Left cardiac atrium (tissue), 4 donors: ENCODE results near the gene PTPRN2. TPM values are rescaled to one million over a fixed set of nuclear protein-coding genes. Genes with fewer than 3 reads are reported as not detected.

Source experiments
- ATAC-seq, 2 donors: fragments of 200-7000 bp; cut with Tn5 transposase; one replicate each; pipeline ENCODE4 v1.9.1; 2020; ENCODE audit warnings: mild to moderate bottlenecking in 2 of 2, moderate library complexity in 2 of 2
- DNase-seq: peaks from one replicate; pipeline ENCODE4 v3.0.0-alpha.2; 2020
- intact Hi-C, 2 donors: fragments of 100-400 bp; cut with DNase I; formaldehyde crosslinking; loops; one replicate each; pipeline versions ENCODE4 v1.14.1 to v1.15.1; 2022 to 2023
- total RNA-seq, 2 donors: library from RNA; stranded (reverse); fragmentation: NEBNext Ultra II Directional; extraction: Animal tissue kit (Norgen Biotek cat#: 25700); gene quantifications; one replicate each; pipeline ENCODE4 v1.2.1, GENCODE V29; 2021
- donor health status: DM: no; HTN: yes; CAD: no.
- donor health status: DM: no; HTN: yes; CAD: no; lungs with severe emphysema.
- donor health status: DM: yes; HTN: yes; CAD: no.
- donor health status: Dilated cardiomyopathy.

PTPRN2 gene
- total RNA-seq, 2 donors from 2014 or later, result 1.9 to 2.3 TPM

GRCh38 chr7:157693521-157694375 lies 893.9 kb downstream of the PTPRN2 start:
- no peak for ATAC-seq
- DNase-seq, result no peak
- intact Hi-C loops, result no loop called here

GRCh38 chr7:157693071-157693520 lies 894.5 kb downstream of the PTPRN2 start:
- ATAC-seq, result no peak
- DNase-seq, result no peak
- intact Hi-C loops, result no loop called here

GRCh38 chr7:157692460-157693011 lies 895.1 kb downstream of the PTPRN2 start:
- ATAC-seq (no peak), DNase-seq (no peak)
- intact Hi-C loops, result no loop called here

GRCh38 chr7:157691586-157692459 lies 895.8 kb downstream of the PTPRN2 start:
- DNase-seq (no peak), ATAC-seq (peak; percentile 12 to 18)
- intact Hi-C loops, result no loop called here

- DNase-seq (peak; percentile 67), ATAC-seq (peak; percentile 84 to 89)
- intact Hi-C loops, result no loop called here
Observed at GRCh38 chr7:157690833-157691585, 896.6 kb downstream of the PTPRN2 start.

- no peak for ATAC-seq
- DNase-seq, result no peak
- intact Hi-C loops, result no loop called here
Observed at GRCh38 chr7:157690058-157690832, 897.4 kb downstream of the PTPRN2 start.

- intact Hi-C loops, result no loop called here
- DNase-seq (no peak), ATAC-seq (no peak)
Observed at GRCh38 chr7:157689269-157690057, 898.2 kb downstream of the PTPRN2 start.

GRCh38 chr7:157688533-157689268 lies 898.9 kb downstream of the PTPRN2 start:
- intact Hi-C loops, result no loop called here
- ATAC-seq, result no peak
- no peak for DNase-seq

GRCh38 chr7:157687845-157688532 lies 899.6 kb downstream of the PTPRN2 start:
- intact Hi-C loops, result no loop called here
- DNase-seq (no peak), ATAC-seq (no peak)

GRCh38 chr7:157687158-157687557 lies 900.5 kb downstream of the PTPRN2 start:
- ATAC-seq, result no peak
- intact Hi-C loops, result no loop called here

GRCh38 chr7:157686285-157686894 lies 901.2 kb downstream of the PTPRN2 start:
- DNase-seq, result no peak
- intact Hi-C loops, result no loop called here

More at GRCh38 chr7:157687158-157687557, 900.5 kb downstream of the PTPRN2 start:
- no peak for DNase-seq

GRCh38 chr7:157685430-157686284 lies 902.0 kb downstream of the PTPRN2 start:
- DNase-seq (no peak), ATAC-seq (no peak)
- intact Hi-C loops, result no loop called here

More at GRCh38 chr7:157686285-157686894, 901.2 kb downstream of the PTPRN2 start:
- ATAC-seq, result no peak

GRCh38 chr7:157684909-157685429 lies 902.7 kb downstream of the PTPRN2 start:
- DNase-seq (no peak), ATAC-seq (no peak)
- intact Hi-C loops, result no loop called here

GRCh38 chr7:157684157-157684908 lies 903.3 kb downstream of the PTPRN2 start:
- intact Hi-C loops, result no loop called here

More at GRCh38 chr7:157684157-157684908, 903.3 kb downstream of the PTPRN2 start:
- peak in 1 of 2 donors; percentile 34 for ATAC-seq
- no peak for DNase-seq
